ENCODE data around the gene NXNL2. TPM values are rescaled to one million over a fixed set of nuclear protein-coding genes. Genes with fewer than 3 reads are reported as not detected.
A peak's percentile ranks its signal among the peaks of the same experiment; 100 is the strongest.

Gene NXNL2
- total RNA-seq, 2 donors from 2014 or later = not detected

- Mint-ChIP-seq H3K36me3 (ENCODE audit: insufficient read depth in 2 of 2) (peaks cover 2% of the 10 kb centered on the region in 2 donors), H3K27ac (no peak overlapping the region), H3K27me3 (ENCODE audit: low read depth) (peaks cover 45% of the 10 kb centered on the region), H3K4me3 (no peak overlapping the region), H3K9me3 (no peaks in the 10 kb centered on the region), H3K4me1 (ENCODE audit: low read depth) (peaks cover 10% of the 10 kb centered on the region)
- ATAC-seq (replicated peaks in 1 of 2) (no peak), DNase-seq (no peak)
Observed at GRCh38 chr9:88536951-88537760, 2.2 kb downstream of the NXNL2 start.

GRCh38 chr9:88537761-88538091 lies 2.7 kb downstream of the NXNL2 start:
- Mint-ChIP-seq H3K36me3 (ENCODE audit: insufficient read depth in 2 of 2) (peaks cover 2% of the 10 kb centered on the region in 2 donors), H3K4me3 (no peak overlapping the region), H3K4me1 (ENCODE audit: low read depth) (peaks cover 9% of the 10 kb centered on the region), H3K9me3 (no peaks in the 10 kb centered on the region), H3K27ac (no peak overlapping the region), H3K27me3 (ENCODE audit: low read depth) (peaks cover 44% of the 10 kb centered on the region)
- DNase-seq (peak; percentile 35 to 38), ATAC-seq (replicated peaks in 1 of 2) (peak; percentile 53 to 55)

- DNase-seq (no peak), ATAC-seq (replicated peaks in 1 of 2) (no peak)
- no peak overlapping the region for H3K4me3 Mint-ChIP-seq
- H3K27ac Mint-ChIP-seq = no peak overlapping the region
- H3K9me3 Mint-ChIP-seq = no peaks in the 10 kb centered on the region
- peaks cover 4% of the 10 kb centered on the region for H3K4me1 Mint-ChIP-seq (ENCODE audit: low read depth)
- peaks cover 38% of the 10 kb centered on the region for H3K27me3 Mint-ChIP-seq (ENCODE audit: low read depth)
- H3K36me3 Mint-ChIP-seq (ENCODE audit: insufficient read depth in 2 of 2) = peaks cover 2% of the 10 kb centered on the region in 2 donors
Observed at GRCh38 chr9:88538311-88539085, 3.5 kb downstream of the NXNL2 start.

- no peak overlapping the region for H3K27ac Mint-ChIP-seq
- no peaks in the 10 kb centered on the region for H3K9me3 Mint-ChIP-seq
- no peaks in the 10 kb centered on the region for H3K36me3 Mint-ChIP-seq (ENCODE audit: insufficient read depth in 2 of 2)
- no peaks in the 10 kb centered on the region for H3K4me1 Mint-ChIP-seq (ENCODE audit: low read depth)
- DNase-seq = no peak
- H3K4me3 Mint-ChIP-seq = no peak overlapping the region
- H3K27me3 Mint-ChIP-seq (ENCODE audit: low read depth) = peaks cover 31% of the 10 kb centered on the region
- ATAC-seq (replicated peaks in 1 of 2) = no peak
Observed at GRCh38 chr9:88539246-88539645, 4.3 kb downstream of the NXNL2 start.

GRCh38 chr9:88540251-88540763 lies 5.3 kb downstream of the NXNL2 start:
- no peaks in the 10 kb centered on the region for H3K9me3 Mint-ChIP-seq
- no peak for ATAC-seq (replicated peaks in 1 of 2)
- H3K27me3 Mint-ChIP-seq (ENCODE audit: low read depth) = peaks cover 31% of the 10 kb centered on the region

GRCh38 chr9:88544245-88544644 lies 9.3 kb downstream of the NXNL2 start:
- DNase-seq (no peak), ATAC-seq (replicated peaks in 1 of 2) (no peak)
- H3K4me3 Mint-ChIP-seq = no peak overlapping the region
- H3K4me1 Mint-ChIP-seq (ENCODE audit: low read depth) = no peaks in the 10 kb centered on the region
- no peak overlapping the region for H3K27ac Mint-ChIP-seq
- no peaks in the 10 kb centered on the region for H3K36me3 Mint-ChIP-seq (ENCODE audit: insufficient read depth in 2 of 2)
- no peaks in the 10 kb centered on the region for H3K9me3 Mint-ChIP-seq
- H3K27me3 Mint-ChIP-seq (ENCODE audit: low read depth) = peaks cover 6% of the 10 kb centered on the region

More at GRCh38 chr9:88540251-88540763, 5.3 kb downstream of the NXNL2 start:
- H3K4me1 Mint-ChIP-seq (ENCODE audit: low read depth) = no peaks in the 10 kb centered on the region
- H3K36me3 Mint-ChIP-seq (ENCODE audit: insufficient read depth in 2 of 2) = no peaks in the 10 kb centered on the region
- no peak for DNase-seq
- H3K27ac Mint-ChIP-seq = no peak overlapping the region
- H3K4me3 Mint-ChIP-seq = no peak overlapping the region

- ATAC-seq (replicated peaks in 1 of 2) (no peak), DNase-seq (no peak)
- H3K9me3 Mint-ChIP-seq = peaks cover 0 to 4% of the 10 kb centered on the region in 2 donors
- H3K27me3 Mint-ChIP-seq (ENCODE audit: low read depth) = peaks cover 14% of the 10 kb centered on the region
- H3K36me3 Mint-ChIP-seq (ENCODE audit: insufficient read depth in 2 of 2) = peaks cover 0 to 2% of the 10 kb centered on the region in 2 donors
- H3K27ac Mint-ChIP-seq = no peak overlapping the region
- no peaks in the 10 kb centered on the region for H3K4me1 Mint-ChIP-seq (ENCODE audit: low read depth)
- H3K4me3 Mint-ChIP-seq = no peak overlapping the region
Observed at GRCh38 chr9:88551546-88552137, 16.7 kb downstream of the NXNL2 start.

GRCh38 chr9:88553350-88553749 lies 18.4 kb downstream of the NXNL2 start:
- no peak for DNase-seq
- Mint-ChIP-seq H3K9me3 (peaks cover 0 to 4% of the 10 kb centered on the region in 2 donors), H3K36me3 (ENCODE audit: insufficient read depth in 2 of 2) (peaks cover 0 to 2% of the 10 kb centered on the region in 2 donors), H3K4me3 (no peak overlapping the region), H3K27ac (no peak overlapping the region), H3K4me1 (ENCODE audit: low read depth) (no peaks in the 10 kb centered on the region), H3K27me3 (ENCODE audit: low read depth) (peaks cover 14% of the 10 kb centered on the region)
- no peak for ATAC-seq (replicated peaks in 1 of 2)

GRCh38 chr9:88555268-88555980 lies 20.4 kb downstream of the NXNL2 start:
- no peak overlapping the region for H3K27ac Mint-ChIP-seq
- no peaks in the 10 kb centered on the region for H3K36me3 Mint-ChIP-seq (ENCODE audit: insufficient read depth in 2 of 2)
- H3K4me3 Mint-ChIP-seq = no peak overlapping the region
- H3K27me3 Mint-ChIP-seq (ENCODE audit: low read depth) = peaks cover 14% of the 10 kb centered on the region
- ATAC-seq (replicated peaks in 1 of 2) (no peak), DNase-seq (no peak)
- H3K4me1 Mint-ChIP-seq (ENCODE audit: low read depth) = no peaks in the 10 kb centered on the region
- no peaks in the 10 kb centered on the region for H3K9me3 Mint-ChIP-seq

GRCh38 chr9:88559661-88560060 lies 24.7 kb downstream of the NXNL2 start:
- H3K27ac Mint-ChIP-seq = no peak overlapping the region
- H3K4me3 Mint-ChIP-seq = no peak overlapping the region
- H3K36me3 Mint-ChIP-seq (ENCODE audit: insufficient read depth in 2 of 2) = no peaks in the 10 kb centered on the region
- no peak for DNase-seq
- ATAC-seq (replicated peaks in 1 of 2) = no peak
- H3K9me3 Mint-ChIP-seq = no peaks in the 10 kb centered on the region
- peaks cover 19% of the 10 kb centered on the region for H3K27me3 Mint-ChIP-seq (ENCODE audit: low read depth)
- H3K4me1 Mint-ChIP-seq (ENCODE audit: low read depth) = no peaks in the 10 kb centered on the region

GRCh38 chr9:88567870-88568269 lies 32.9 kb downstream of the NXNL2 start:
- DNase-seq (peak; percentile 37 to 49), ATAC-seq (replicated peaks in 1 of 2) (peak; percentile 94 to 97)
- Mint-ChIP-seq H3K9me3 (no peaks in the 10 kb centered on the region), H3K36me3 (ENCODE audit: insufficient read depth in 2 of 2) (no peaks in the 10 kb centered on the region), H3K4me1 (ENCODE audit: low read depth) (no peaks in the 10 kb centered on the region), H3K27ac (no peak overlapping the region), H3K27me3 (ENCODE audit: low read depth) (peaks cover 28% of the 10 kb centered on the region), H3K4me3 (no peak overlapping the region)

- H3K4me1 Mint-ChIP-seq (ENCODE audit: low read depth) = no peaks in the 10 kb centered on the region
- H3K27me3 Mint-ChIP-seq (ENCODE audit: low read depth) = peaks cover 28% of the 10 kb centered on the region
- H3K27ac Mint-ChIP-seq = no peak overlapping the region
- DNase-seq (no peak), ATAC-seq (replicated peaks in 1 of 2) (no peak)
- H3K9me3 Mint-ChIP-seq = no peaks in the 10 kb centered on the region
- H3K36me3 Mint-ChIP-seq (ENCODE audit: insufficient read depth in 2 of 2) = no peaks in the 10 kb centered on the region
- H3K4me3 Mint-ChIP-seq = no peak overlapping the region
Observed at GRCh38 chr9:88571419-88571818, 36.4 kb downstream of the NXNL2 start.

Data from activated T-cell treated with anti-CD3 and anti-CD28 coated beads, Interleukin-2, amount 50 U/mL, for 72 hours (primary cell).